Astrocyte of the spinal cord (primary cell): ENCODE data around the gene ACY1.

ENCODE experiments used
- DNase-seq: peaks from one replicate; pipeline ENCODE4 v3.0.0; 2011; ENCODE audit warnings: low read depth, low spot score
- H3K4me3 ChIP-seq: 2 replicates; pipeline ENCODE4 v1.5.1; 2011; ENCODE audit warnings: low read depth, mild to moderate bottlenecking, low read length, moderate library complexity
- CTCF ChIP-seq: IDR thresholded peaks from 2 replicates; pipeline ENCODE4 v1.5.1; 2012; ENCODE audit warnings: low read depth, mild to moderate bottlenecking, low read length, inconsistent platforms
- in situ Hi-C: cut with HindIII; loops from 2 replicates; pipeline ENCODE4 v1.10.0; 2017; ENCODE audit warnings: low sequenced_read_pairs

ACY1 gene

GRCh38 chr3:51954105-51954504, 29.2 kb upstream of the ACY1 start:
- TF ChIP-seq CTCF, result no peak
- no peak for DNase-seq
- in situ Hi-C loops, result no loop called here
- no peak overlapping the region for H3K4me3 ChIP-seq

GRCh38 chr3:51954713-51955112, 28.6 kb upstream of the ACY1 start:
- no peak for DNase-seq
- H3K4me3 ChIP-seq, result no peak overlapping the region
- in situ Hi-C loops, result no loop called here
- no peak for TF ChIP-seq CTCF

GRCh38 chr3:51955175-51955892, 28.0 kb upstream of the ACY1 start, which contains the start of gene GPR62:
Gene GPR62 (plus strand): TSS chr3:51955381. CDS start chr3:51955653, 272 bp downstream.
- in situ Hi-C loops, result no loop called here
- no peak for DNase-seq
- TF ChIP-seq CTCF, result no peak
- no peak within 1 kb of the TSS for H3K4me3 ChIP-seq

GRCh38 chr3:51955893-51956770, 27.2 kb upstream of the ACY1 start:
- in situ Hi-C loops, result no loop called here
- DNase-seq, result peak; percentile 38
- H3K4me3 ChIP-seq, result no peak overlapping the region
- TF ChIP-seq CTCF, result peak; percentile 56

- H3K4me3 ChIP-seq, result no peak overlapping the region
- no peak for TF ChIP-seq CTCF
- DNase-seq, result no peak
- in situ Hi-C loops, result no loop called here
Observed at GRCh38 chr3:51957520-51958205, 25.7 kb upstream of the ACY1 start.
